ENCODE data around the gene NKIRAS1. TPM values are rescaled to one million over a fixed set of nuclear protein-coding genes. Genes with fewer than 3 reads are reported as not detected.

Gene NKIRAS1
- total RNA-seq, 6 experiments from 2014 or later = 10.9 to 13.5 (median 11.6) TPM

DNA sequence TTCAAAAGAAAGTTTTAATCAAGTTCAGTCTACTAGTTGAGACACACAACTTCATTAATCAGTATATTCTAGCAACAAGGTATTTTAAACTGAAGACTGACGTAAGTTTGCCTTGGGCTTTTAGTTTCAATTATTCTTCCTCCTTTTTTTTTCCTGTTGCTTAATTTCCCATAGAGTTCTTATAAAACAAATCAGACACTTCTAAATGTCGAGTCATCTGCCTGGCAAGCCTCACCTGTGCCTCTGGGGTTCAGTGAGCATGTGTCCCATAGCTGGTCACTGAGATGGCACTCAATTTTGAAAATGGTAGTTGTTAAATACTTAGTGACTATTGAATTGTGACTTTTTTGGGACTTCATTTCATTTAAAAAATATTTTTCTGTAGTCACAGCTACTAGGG is 27.4 kb downstream of the NKIRAS1 start:
- no peak overlapping the region; the same call in 1 of the 2 replicates for H3K27ac Mint-ChIP-seq

DNA sequence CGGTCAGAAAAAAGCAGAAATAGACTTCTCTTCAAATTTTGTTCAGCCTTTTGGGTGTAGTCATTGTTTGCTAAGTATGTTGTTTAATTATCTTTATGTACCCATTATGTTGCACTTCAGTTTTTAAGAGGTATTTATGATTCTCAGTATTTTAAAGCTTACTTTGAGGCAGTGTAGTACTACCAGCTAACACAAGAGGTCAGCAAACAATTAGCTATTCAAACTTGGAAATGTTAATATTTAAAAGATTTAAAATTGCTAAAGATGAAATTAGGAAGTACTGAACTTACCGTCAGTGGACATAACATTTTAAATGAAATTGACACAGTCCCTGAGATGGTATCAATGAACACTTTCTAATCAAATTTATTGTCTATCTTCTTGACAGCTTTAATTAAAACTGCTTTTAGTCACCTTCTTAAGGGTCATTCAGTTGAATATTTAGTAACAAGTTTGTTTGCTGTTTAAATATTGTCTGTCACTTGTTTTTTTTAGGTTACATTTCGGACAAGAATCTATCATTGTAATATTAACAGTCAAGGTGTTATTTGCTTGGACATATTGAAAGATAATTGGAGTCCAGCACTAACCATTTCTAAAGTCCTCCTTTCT is 28.1 kb downstream of the NKIRAS1 start:
- H3K36me3 Mint-ChIP-seq (ENCODE audit: low read depth) = no peaks in the 10 kb centered on the region
- DNase-seq = peak; percentile 35
- H3K27me3 Mint-ChIP-seq (ENCODE audit: insufficient read depth) = no peaks in the 10 kb centered on the region; the same call in 1 of the 2 replicates
- no peaks in the 10 kb centered on the region for H3K9me3 Mint-ChIP-seq
- no peak overlapping the region for H3K4me3 Mint-ChIP-seq
- H3K27ac Mint-ChIP-seq = no peak overlapping the region
- TF ChIP-seq, protein P1, sequence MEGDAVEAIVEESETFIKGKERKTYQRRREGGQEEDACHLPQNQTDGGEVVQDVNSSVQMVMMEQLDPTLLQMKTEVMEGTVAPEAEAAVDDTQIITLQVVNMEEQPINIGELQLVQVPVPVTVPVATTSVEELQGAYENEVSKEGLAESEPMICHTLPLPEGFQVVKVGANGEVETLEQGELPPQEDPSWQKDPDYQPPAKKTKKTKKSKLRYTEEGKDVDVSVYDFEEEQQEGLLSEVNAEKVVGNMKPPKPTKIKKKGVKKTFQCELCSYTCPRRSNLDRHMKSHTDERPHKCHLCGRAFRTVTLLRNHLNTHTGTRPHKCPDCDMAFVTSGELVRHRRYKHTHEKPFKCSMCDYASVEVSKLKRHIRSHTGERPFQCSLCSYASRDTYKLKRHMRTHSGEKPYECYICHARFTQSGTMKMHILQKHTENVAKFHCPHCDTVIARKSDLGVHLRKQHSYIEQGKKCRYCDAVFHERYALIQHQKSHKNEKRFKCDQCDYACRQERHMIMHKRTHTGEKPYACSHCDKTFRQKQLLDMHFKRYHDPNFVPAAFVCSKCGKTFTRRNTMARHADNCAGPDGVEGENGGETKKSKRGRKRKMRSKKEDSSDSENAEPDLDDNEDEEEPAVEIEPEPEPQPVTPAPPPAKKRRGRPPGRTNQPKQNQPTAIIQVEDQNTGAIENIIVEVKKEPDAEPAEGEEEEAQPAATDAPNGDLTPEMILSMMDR (IDR thresholded peaks at IDR 0.05) = peak; percentile 92
- H3K4me1 Mint-ChIP-seq (ENCODE audit: low read depth) = peaks cover 6% of the 10 kb centered on the region; the same call in 1 of the 2 replicates

More for the DNA sequence above, 27.4 kb downstream of the NKIRAS1 start:
- no peak for DNase-seq
- Mint-ChIP-seq H3K27me3 (ENCODE audit: insufficient read depth) (no peaks in the 10 kb centered on the region; the same call in 1 of the 2 replicates), H3K9me3 (no peaks in the 10 kb centered on the region), H3K4me1 (ENCODE audit: low read depth) (peaks cover 6% of the 10 kb centered on the region; the same call in 1 of the 2 replicates), H3K4me3 (no peak overlapping the region), H3K36me3 (ENCODE audit: low read depth) (peaks cover 2% of the 10 kb centered on the region; the same call in 1 of the 2 replicates)
- TF ChIP-seq, protein P1 (IDR thresholded peaks at IDR 0.05) = no peak

DNA sequence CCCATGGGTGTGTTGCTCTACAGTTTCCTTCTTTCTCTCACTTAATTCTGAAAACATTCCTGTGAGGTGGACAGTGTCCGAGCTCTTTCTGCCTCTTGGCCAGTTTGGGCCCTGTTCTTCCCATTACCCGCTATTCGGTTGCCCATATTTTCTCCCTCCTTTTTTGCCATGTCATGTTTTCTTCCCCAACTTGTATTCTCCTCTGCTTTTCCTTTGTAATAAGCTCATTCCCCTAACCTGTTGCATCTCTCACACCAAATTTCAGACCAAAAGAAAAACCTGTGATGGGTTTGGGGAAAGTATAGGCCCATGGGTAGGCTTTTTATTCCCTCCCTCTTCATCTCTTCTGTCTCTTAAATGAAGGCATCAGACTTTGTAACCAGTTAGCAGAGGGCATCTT is 30.5 kb downstream of the NKIRAS1 start:
- DNase-seq = no peak
- Mint-ChIP-seq H3K27me3 (ENCODE audit: insufficient read depth) (no peaks in the 10 kb centered on the region; the same call in 1 of the 2 replicates), H3K4me3 (no peak overlapping the region), H3K36me3 (ENCODE audit: low read depth) (peaks cover 10% of the 10 kb centered on the region), H3K4me1 (ENCODE audit: low read depth) (peaks cover 10% of the 10 kb centered on the region), H3K27ac (0 out of 2 replicates have a peak overlapping the region, but pooled peaks have one; percentile 22), H3K9me3 (no peaks in the 10 kb centered on the region)
- TF ChIP-seq, protein P1 (IDR thresholded peaks at IDR 0.05) = no peak

DNA sequence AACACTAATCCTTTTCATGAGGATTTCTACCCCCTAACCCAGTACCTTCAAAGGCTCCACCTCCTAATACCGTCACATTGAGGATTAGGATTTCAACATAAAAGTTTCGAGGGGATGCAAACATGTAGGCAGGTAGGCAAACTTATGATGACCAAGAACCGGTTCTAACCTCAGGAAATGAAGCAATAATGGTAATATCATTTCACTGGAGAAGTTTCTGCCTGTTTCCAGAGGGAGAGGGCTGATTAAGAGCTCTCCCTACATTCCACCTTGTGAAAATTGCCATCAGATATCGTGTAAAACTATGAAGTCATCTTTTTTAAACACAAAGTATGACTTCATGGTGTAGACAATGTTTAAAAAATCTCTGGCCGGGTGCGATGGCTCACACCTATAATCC is 31.6 kb downstream of the NKIRAS1 start:
- Mint-ChIP-seq H3K27ac (no peak overlapping the region), H3K4me3 (no peak overlapping the region), H3K4me1 (ENCODE audit: low read depth) (peaks cover 21% of the 10 kb centered on the region), H3K27me3 (ENCODE audit: insufficient read depth) (no peaks in the 10 kb centered on the region; the same call in 1 of the 2 replicates), H3K36me3 (ENCODE audit: low read depth) (peaks cover 11% of the 10 kb centered on the region), H3K9me3 (no peaks in the 10 kb centered on the region)
- DNase-seq = no peak
- TF ChIP-seq, protein P1 (IDR thresholded peaks at IDR 0.05) = no peak

DNA sequence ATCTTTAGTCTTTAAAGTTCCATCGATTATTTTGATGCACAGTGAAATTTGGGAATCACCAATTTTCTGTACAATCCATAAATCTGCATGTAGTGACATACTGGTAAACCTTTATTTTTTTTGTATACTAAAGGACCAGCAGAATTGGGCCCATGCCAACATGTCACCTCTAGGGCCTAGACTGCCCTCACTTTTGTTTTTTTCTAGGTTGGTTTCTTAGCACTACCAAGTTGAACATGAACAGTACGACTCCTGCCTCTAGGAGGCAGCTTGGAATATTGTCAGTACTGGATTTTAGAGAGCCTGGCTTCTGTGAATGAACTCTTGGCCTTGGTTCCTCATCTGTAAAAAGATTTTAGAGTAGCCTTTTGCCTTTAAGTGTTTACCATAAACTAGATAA is 32.3 kb downstream of the NKIRAS1 start:
- TF ChIP-seq, protein P1 (IDR thresholded peaks at IDR 0.05) = peak; percentile 57
- H3K36me3 Mint-ChIP-seq (ENCODE audit: low read depth) = peaks cover 13% of the 10 kb centered on the region
- H3K4me3 Mint-ChIP-seq = no peak overlapping the region
- H3K27me3 Mint-ChIP-seq (ENCODE audit: insufficient read depth) = no peaks in the 10 kb centered on the region; the same call in 1 of the 2 replicates
- H3K4me1 Mint-ChIP-seq (ENCODE audit: low read depth) = peaks cover 19% of the 10 kb centered on the region
- no peak for DNase-seq
- H3K9me3 Mint-ChIP-seq = no peaks in the 10 kb centered on the region
- no peak overlapping the region for H3K27ac Mint-ChIP-seq
